ENCODE measurements around the gene GALNT15. TPM values are rescaled to one million over a fixed set of nuclear protein-coding genes. Genes with fewer than 3 reads are reported as not detected.

GALNT15 gene
- total and polyA plus RNA-seq, 7 donors: 1.2 to 211 (median 36.6) TPM

- Histone ChIP-seq H3K27ac (no peak overlapping the region), H3K27me3 (no peaks in the 10 kb centered on the region), H3K4me1 (no peaks in the 10 kb centered on the region), H3K36me3 (no peaks in the 10 kb centered on the region), H3K9me3 (no peaks in the 10 kb centered on the region), H3K4me3 (no peak overlapping the region)
- no peak for TF ChIP-seq POLR2A (IDR thresholded peaks at IDR 0.05)
- TF ChIP-seq POLR2AphosphoS5 (IDR thresholded peaks at IDR 0.05): no peak
- no peak for TF ChIP-seq CTCF (IDR thresholded peaks at IDR 0.05)
- TF ChIP-seq EP300 (IDR thresholded peaks at IDR 0.05): no peak
- whole genome bisulfite sequencing, 2 donors: 85 to 90% methylated on average over 6 of the region's 6 CpGs
- intact Hi-C loops (cut with DNase I): no loop called here
- no peak for DNase-seq
Observed at GRCh38 chr3:16190704-16191103, 16.2 kb downstream of the GALNT15 start.

- Histone ChIP-seq H3K27me3 (no peaks in the 10 kb centered on the region), H3K9me3 (no peaks in the 10 kb centered on the region), H3K36me3 (no peaks in the 10 kb centered on the region), H3K4me3 (no peak overlapping the region), H3K27ac (no peak overlapping the region), H3K4me1 (no peaks in the 10 kb centered on the region)
- intact Hi-C loops (cut with DNase I): no loop called here
- TF ChIP-seq EP300 (IDR thresholded peaks at IDR 0.05): no peak
- no peak for TF ChIP-seq POLR2AphosphoS5 (IDR thresholded peaks at IDR 0.05)
- no peak for TF ChIP-seq CTCF (IDR thresholded peaks at IDR 0.05)
- no peak for TF ChIP-seq POLR2A (IDR thresholded peaks at IDR 0.05)
- no peak for DNase-seq
Observed at GRCh38 chr3:16191591-16191990, 17.1 kb downstream of the GALNT15 start.

GRCh38 chr3:16192176-16192811 lies 17.8 kb downstream of the GALNT15 start:
- Histone ChIP-seq H3K4me1 (no peaks in the 10 kb centered on the region), H3K36me3 (no peaks in the 10 kb centered on the region), H3K27ac (no peak overlapping the region), H3K27me3 (no peaks in the 10 kb centered on the region), H3K9me3 (no peaks in the 10 kb centered on the region), H3K4me3 (no peak overlapping the region)
- intact Hi-C loops (cut with DNase I): no loop called here
- DNase-seq: no peak
- 55 to 66% methylated on average over 5 of the region's 5 CpGs for WGBS, 2 donors
- TF ChIP-seq POLR2AphosphoS5 (IDR thresholded peaks at IDR 0.05): no peak
- no peak for TF ChIP-seq EP300 (IDR thresholded peaks at IDR 0.05)
- no peak for TF ChIP-seq POLR2A (IDR thresholded peaks at IDR 0.05)
- no peak for TF ChIP-seq CTCF (IDR thresholded peaks at IDR 0.05)

- no peak overlapping the region for H3K27ac ChIP-seq
- TF ChIP-seq POLR2AphosphoS5 (IDR thresholded peaks at IDR 0.05) (no peak), EP300 (IDR thresholded peaks at IDR 0.05) (no peak), CTCF (IDR thresholded peaks at IDR 0.05) (no peak), POLR2A (IDR thresholded peaks at IDR 0.05) (no peak)
- H3K4me3 ChIP-seq: no peak overlapping the region
- WGBS, 2 donors: 81 to 91% methylated on average over 4 of the region's 4 CpGs
- H3K9me3 ChIP-seq: no peaks in the 10 kb centered on the region
- DNase-seq: no peak
- intact Hi-C loops (cut with DNase I): no loop called here
- no peaks in the 10 kb centered on the region for H3K4me1 ChIP-seq
- no peaks in the 10 kb centered on the region for H3K36me3 ChIP-seq
- H3K27me3 ChIP-seq: no peaks in the 10 kb centered on the region
Observed at GRCh38 chr3:16198427-16198826, 23.9 kb downstream of the GALNT15 start.

- no peaks in the 10 kb centered on the region for H3K4me1 ChIP-seq
- intact Hi-C loops (cut with DNase I): no loop called here
- 73 to 86% methylated on average over 2 of the region's 2 CpGs for WGBS, 2 donors
- H3K9me3 ChIP-seq: no peaks in the 10 kb centered on the region
- TF ChIP-seq CTCF (IDR thresholded peaks at IDR 0.05) (no peak), POLR2AphosphoS5 (IDR thresholded peaks at IDR 0.05) (no peak), EP300 (IDR thresholded peaks at IDR 0.05) (no peak), POLR2A (IDR thresholded peaks at IDR 0.05) (no peak)
- H3K4me3 ChIP-seq: no peak overlapping the region
- no peak overlapping the region for H3K27ac ChIP-seq
- no peak for DNase-seq
- no peaks in the 10 kb centered on the region for H3K36me3 ChIP-seq
- H3K27me3 ChIP-seq: no peaks in the 10 kb centered on the region
Observed at GRCh38 chr3:16199769-16200168, 25.3 kb downstream of the GALNT15 start.

Measured in sigmoid colon (tissue), 7 donors.